HepG2 (cell line): ENCODE data around the gene KIF25. TPM values are rescaled to one million over a fixed set of nuclear protein-coding genes. Genes with fewer than 3 reads are reported as not detected.
A peak's percentile ranks its signal among the peaks of the same experiment; 100 is the strongest.

Source experiments
- ARID3A ChIP-seq: IDR thresholded peaks from 2 replicates; pipeline ENCODE4 v1.6.1; 2012; ENCODE audit warnings: low read depth, low read length, improper control_type of control experiment
- BHLHE40 ChIP-seq: IDR thresholded peaks from 2 replicates; pipeline ENCODE4 v1.6.1; 2011; ENCODE audit warnings: low read length, improper control_type of control experiment
- BORCS8-MEF2B ChIP-seq: sonication (generic); formaldehyde crosslinking; IDR thresholded peaks from 2 replicates; pipeline ENCODE4 v1.8.0; 2022; ENCODE audit warnings: mild to moderate bottlenecking, missing genetic modification reagents
- HBP1 ChIP-seq: IDR thresholded peaks from 2 replicates; pipeline ENCODE4 v1.6.1; 2016; ENCODE audit warnings: low read depth, control low read depth
- HNRNPLL ChIP-seq: fragments of 200-400 bp; formaldehyde crosslinking; IDR thresholded peaks from 2 replicates; pipeline ENCODE4 v1.6.1; 2017; ENCODE audit warnings: mild to moderate bottlenecking, low read depth, low read length; ENCODE audit not compliant: poor library complexity, severe bottlenecking
- IRF9 ChIP-seq: sonication (generic); formaldehyde crosslinking; IDR thresholded peaks from 2 replicates; pipeline ENCODE4 v1.8.0; 2022; ENCODE audit warnings: missing genetic modification reagents, mild to moderate bottlenecking, borderline replicate concordance
- MEF2D ChIP-seq: sonication (generic); formaldehyde crosslinking; IDR thresholded peaks from 2 replicates; pipeline ENCODE4 v1.5.1; 2020; ENCODE audit warnings: mild to moderate bottlenecking, missing genetic modification reagents
- PHF21A ChIP-seq: sonication (generic); formaldehyde crosslinking; IDR thresholded peaks from 2 replicates; pipeline ENCODE4 v1.5.0; 2020; ENCODE audit warnings: mild to moderate bottlenecking, missing genetic modification reagents
- SNAPC4 ChIP-seq: sonication (generic); formaldehyde crosslinking; IDR thresholded peaks from 2 replicates; pipeline ENCODE4 v1.4.0; 2020; ENCODE audit warnings: mild to moderate bottlenecking, missing genetic modification reagents
- SUZ12 ChIP-seq: fragments of 150-350 bp; IDR thresholded peaks from 2 replicates; pipeline ENCODE4 v1.6.1; 2014; ENCODE audit warnings: low read depth, low read length
- ZBTB26 ChIP-seq: IDR thresholded peaks from 2 replicates; pipeline ENCODE4 v1.6.1; 2016; ENCODE audit warnings: missing compliant biosample characterization, missing genetic modification reagents, borderline replicate concordance
- ZBTB39 ChIP-seq: sonication (generic); formaldehyde crosslinking; IDR thresholded peaks from 2 replicates; pipeline ENCODE4 v1.5.0; 2020; ENCODE audit warnings: missing genetic modification reagents
- ZBTB43 ChIP-seq: sonication (generic); formaldehyde crosslinking; conservative IDR thresholded peaks from 2 replicates; pipeline ENCODE4 v1.4.0; 2020; ENCODE audit warnings: missing genetic modification reagents
- ZNF282 ChIP-seq: fragments of 450-650 bp; IDR thresholded peaks from 2 replicates; pipeline ENCODE4 v1.6.1; 2018; ENCODE audit not compliant: partially characterized antibody
- ZNF367 ChIP-seq: sonication (generic); formaldehyde crosslinking; IDR thresholded peaks from 2 replicates; pipeline ENCODE4 v1.4.0; 2020; ENCODE audit warnings: missing genetic modification reagents, borderline replicate concordance
- polyA plus RNA-seq, 8 experiments: library from polyadenylated mRNA; depleted of rRNA in 3 of 8; stranded (reverse) in 7 of 8; unstranded in 1 of 8; fragments of >200 nt; fragmentation: Illumina TruSeq in 4 of 8; extraction: Trizol in 4 of 8; gene quantifications; 2 replicates each; pipeline versions ENCODE4 v1.2.1 to v1.2.3, GENCODE V29; 2011 to 2016; ENCODE audit warnings: low read depth in 4 of 8, missing spikeins in 1 of 8, mixed read lengths in 1 of 8; ENCODE audit not compliant: insufficient read depth in 1 of 8
- total RNA-seq, 5 experiments: library from RNA; depleted of rRNA; stranded (reverse); fragments of >200 nt; fragmentation: Illumina TruSeq; extraction: Trizol; gene quantifications; 2 replicates each; pipeline ENCODE4 v1.2.3, GENCODE V29; 2016; ENCODE audit warnings: low read depth in 1 of 5

KIF25 gene
- total and polyA plus RNA-seq, 2 of the 13 experiments (the other 11 are each of a cell fraction or from before 2014, with no cell fraction given), result not detected

GRCh38 chr6:168060521-168060931, 63.1 kb downstream of the KIF25 start (continued):
- TF ChIP-seq ZBTB26 (CRISPR knock-in tag) (no peak), HNRNPLL (no peak), BHLHE40 (no peak), SNAPC4 (CRISPR knock-in tag) (no peak), SUZ12 (no peak), IRF9 (CRISPR knock-in tag) (no peak; the same call in 1 of the 2 replicates), ZNF367 (CRISPR knock-in tag) (no peak), ARID3A (no peak), PHF21A (CRISPR knock-in tag) (no peak), HBP1 (CRISPR knock-in tag) (no peak), BORCS8-MEF2B (peak; percentile 63; the same call in 1 of the 2 replicates), ZBTB43 (CRISPR knock-in tag) (no peak), ZNF282 (no peak), ZBTB39 (CRISPR knock-in tag) (no peak), MEF2D (CRISPR knock-in tag) (no peak)
